ENCODE results near the gene SHROOM3.

DNA sequence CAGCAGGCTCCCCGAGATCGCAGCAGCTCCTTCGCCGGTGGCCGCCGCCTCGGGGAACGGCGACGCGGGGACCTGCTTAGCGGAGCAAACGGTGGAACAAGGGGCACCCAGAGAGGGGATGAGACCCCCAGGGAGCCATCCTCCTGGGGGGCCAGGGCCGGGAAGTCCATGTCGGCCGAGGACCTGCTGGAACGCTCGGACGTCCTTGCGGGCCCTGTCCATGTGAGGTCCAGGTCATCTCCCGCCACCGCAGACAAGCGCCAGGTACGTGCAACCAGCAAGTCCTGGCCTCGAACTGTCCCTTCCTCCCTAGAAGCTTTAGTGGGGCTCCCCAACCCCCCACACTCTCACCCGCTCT lies 306.6 kb downstream of the SHROOM3 start:
- TF ChIP-seq, protein P1, sequence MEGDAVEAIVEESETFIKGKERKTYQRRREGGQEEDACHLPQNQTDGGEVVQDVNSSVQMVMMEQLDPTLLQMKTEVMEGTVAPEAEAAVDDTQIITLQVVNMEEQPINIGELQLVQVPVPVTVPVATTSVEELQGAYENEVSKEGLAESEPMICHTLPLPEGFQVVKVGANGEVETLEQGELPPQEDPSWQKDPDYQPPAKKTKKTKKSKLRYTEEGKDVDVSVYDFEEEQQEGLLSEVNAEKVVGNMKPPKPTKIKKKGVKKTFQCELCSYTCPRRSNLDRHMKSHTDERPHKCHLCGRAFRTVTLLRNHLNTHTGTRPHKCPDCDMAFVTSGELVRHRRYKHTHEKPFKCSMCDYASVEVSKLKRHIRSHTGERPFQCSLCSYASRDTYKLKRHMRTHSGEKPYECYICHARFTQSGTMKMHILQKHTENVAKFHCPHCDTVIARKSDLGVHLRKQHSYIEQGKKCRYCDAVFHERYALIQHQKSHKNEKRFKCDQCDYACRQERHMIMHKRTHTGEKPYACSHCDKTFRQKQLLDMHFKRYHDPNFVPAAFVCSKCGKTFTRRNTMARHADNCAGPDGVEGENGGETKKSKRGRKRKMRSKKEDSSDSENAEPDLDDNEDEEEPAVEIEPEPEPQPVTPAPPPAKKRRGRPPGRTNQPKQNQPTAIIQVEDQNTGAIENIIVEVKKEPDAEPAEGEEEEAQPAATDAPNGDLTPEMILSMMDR (IDR thresholded peaks at IDR 0.05) = no peak
- TF ChIP-seq, protein P2, sequence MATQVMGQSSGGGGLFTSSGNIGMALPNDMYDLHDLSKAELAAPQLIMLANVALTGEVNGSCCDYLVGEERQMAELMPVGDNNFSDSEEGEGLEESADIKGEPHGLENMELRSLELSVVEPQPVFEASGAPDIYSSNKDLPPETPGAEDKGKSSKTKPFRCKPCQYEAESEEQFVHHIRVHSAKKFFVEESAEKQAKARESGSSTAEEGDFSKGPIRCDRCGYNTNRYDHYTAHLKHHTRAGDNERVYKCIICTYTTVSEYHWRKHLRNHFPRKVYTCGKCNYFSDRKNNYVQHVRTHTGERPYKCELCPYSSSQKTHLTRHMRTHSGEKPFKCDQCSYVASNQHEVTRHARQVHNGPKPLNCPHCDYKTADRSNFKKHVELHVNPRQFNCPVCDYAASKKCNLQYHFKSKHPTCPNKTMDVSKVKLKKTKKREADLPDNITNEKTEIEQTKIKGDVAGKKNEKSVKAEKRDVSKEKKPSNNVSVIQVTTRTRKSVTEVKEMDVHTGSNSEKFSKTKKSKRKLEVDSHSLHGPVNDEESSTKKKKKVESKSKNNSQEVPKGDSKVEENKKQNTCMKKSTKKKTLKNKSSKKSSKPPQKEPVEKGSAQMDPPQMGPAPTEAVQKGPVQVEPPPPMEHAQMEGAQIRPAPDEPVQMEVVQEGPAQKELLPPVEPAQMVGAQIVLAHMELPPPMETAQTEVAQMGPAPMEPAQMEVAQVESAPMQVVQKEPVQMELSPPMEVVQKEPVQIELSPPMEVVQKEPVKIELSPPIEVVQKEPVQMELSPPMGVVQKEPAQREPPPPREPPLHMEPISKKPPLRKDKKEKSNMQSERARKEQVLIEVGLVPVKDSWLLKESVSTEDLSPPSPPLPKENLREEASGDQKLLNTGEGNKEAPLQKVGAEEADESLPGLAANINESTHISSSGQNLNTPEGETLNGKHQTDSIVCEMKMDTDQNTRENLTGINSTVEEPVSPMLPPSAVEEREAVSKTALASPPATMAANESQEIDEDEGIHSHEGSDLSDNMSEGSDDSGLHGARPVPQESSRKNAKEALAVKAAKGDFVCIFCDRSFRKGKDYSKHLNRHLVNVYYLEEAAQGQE (IDR thresholded peaks at IDR 0.05) = no peak
- TF ChIP-seq ZC3H11A (IDR thresholded peaks at IDR 0.05) (no peak), MAFK (IDR thresholded peaks at IDR 0.05; ENCODE audit: partially characterized antibody) (no peak)
